Uterus (tissue), 4 donors: ENCODE results near the gene GPATCH3. TPM values are rescaled to one million over a fixed set of nuclear protein-coding genes. Genes with fewer than 3 reads are reported as not detected.

Experiments used
- DNase-seq, 2 donors: peaks; one replicate each; pipeline ENCODE4 v3.0.0-alpha.2; 2019 to 2020
- H3K27ac ChIP-seq, 2 donors: fragments of 200-600 bp; sonication (generic); 1 replicate in 1 of 2; 2 replicates in 1 of 2; pipeline ENCODE4 v1.5.1; 2016 to 2018
- H3K27me3 ChIP-seq, 2 donors: fragments of 200-600 bp; sonication (generic); one replicate each; pipeline ENCODE4 v1.5.1; 2018 to 2019; ENCODE audit warnings: control low read depth in 1 of 2
- H3K36me3 ChIP-seq, 2 donors: fragments of 200-600 bp; sonication (generic); one replicate each; pipeline ENCODE4 v1.5.1; 2019; ENCODE audit warnings: control low read depth in 1 of 2
- H3K4me1 ChIP-seq, 2 donors: fragments of 200-600 bp; sonication (generic); one replicate each; pipeline ENCODE4 v1.5.1; 2018 to 2019; ENCODE audit warnings: control low read depth in 1 of 2
- H3K4me3 ChIP-seq, 2 donors: fragments of 200-600 bp; sonication (generic); 1 replicate in 1 of 2; 2 replicates in 1 of 2; pipeline ENCODE4 v1.5.1; 2018 to 2019; ENCODE audit warnings: mild to moderate bottlenecking in 1 of 2
- H3K9me3 ChIP-seq, 2 donors: fragments of 200-600 bp; sonication (generic); one replicate each; pipeline ENCODE4 v1.5.1; 2019; ENCODE audit warnings: control low read depth in 1 of 2
- CTCF ChIP-seq, 4 experiments: fragments of 200-600 bp in 2 of 4; fragments of 450-650 bp in 2 of 4; sonication (generic) in 2 of 4; IDR thresholded peaks; one replicate each; pipeline ENCODE4 v1.5.1; 2016 to 2019; ENCODE audit warnings: antibody characterized with exemption in 4 of 4, mild to moderate bottlenecking in 2 of 4, moderate library complexity in 1 of 4
- POLR2A ChIP-seq, 2 donors: fragments of 450-650 bp; IDR thresholded peaks; one replicate each; pipeline ENCODE4 v1.6.1; 2016; ENCODE audit warnings: antibody characterized with exemption in 2 of 2, mild to moderate bottlenecking in 1 of 2, moderate library complexity in 1 of 2
- intact Hi-C: fragments of 100-400 bp; cut with DNase I; formaldehyde crosslinking; loops from one replicate; pipeline ENCODE4 v1.15.1; 2023; ENCODE audit warnings: low total_unique reads
- total RNA-seq, 4 donors: library from RNA; depleted of rRNA in 3 of 4; stranded (reverse); fragments of >200 nt in 3 of 4; gene quantifications; one replicate each; pipeline versions ENCODE4 v1.1.0 to v1.2.4, GENCODE V29; 2014 to 2023
- donor health status: DM: yes; HTN: yes; CAD: no.

Gene GPATCH3
- total RNA-seq, 4 donors from 2014 or later = 1.3 to 15.9 (median 7.0) TPM

DNA sequence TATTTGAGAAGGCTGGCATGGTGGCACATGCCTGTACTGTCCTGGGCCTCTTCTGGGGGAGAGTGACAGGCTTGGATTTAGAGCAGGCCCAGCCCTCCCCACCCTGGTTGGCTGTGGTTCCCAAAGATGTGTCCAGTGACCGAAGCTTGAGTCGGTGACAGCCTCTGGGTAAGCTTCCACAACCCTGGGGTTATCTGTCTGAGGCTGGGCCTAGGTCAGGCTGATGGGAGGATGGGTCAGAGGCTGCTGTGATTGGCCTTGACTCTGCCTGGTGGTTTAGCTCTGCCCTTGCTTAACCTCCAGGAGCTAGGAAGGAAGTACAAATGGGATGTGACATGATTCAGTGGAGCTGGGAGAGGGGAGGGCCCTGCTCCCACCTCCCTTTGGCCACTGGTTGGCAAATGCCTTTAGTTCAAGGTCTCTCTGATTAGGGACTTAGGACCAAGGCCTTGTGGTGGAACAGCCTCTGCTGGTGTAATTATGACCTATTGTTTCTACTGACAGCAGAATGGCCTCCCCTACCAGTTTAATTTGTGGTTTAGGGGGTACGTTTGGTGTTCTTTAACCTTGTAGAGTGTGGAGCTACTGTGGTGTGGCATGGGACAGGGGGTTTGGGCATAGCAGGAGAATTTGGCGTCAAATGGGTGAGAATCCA is 37.9 kb upstream of the GPATCH3 start:
- Histone ChIP-seq H3K4me3 (no peak overlapping the region), H3K27me3 (no peaks in the 10 kb centered on the region), H3K4me1 (no peaks in the 10 kb centered on the region), H3K9me3 (no peaks in the 10 kb centered on the region), H3K36me3 (no peaks in the 10 kb centered on the region), H3K27ac (no peak overlapping the region)
- DNase-seq = no peak
- intact Hi-C loops = no loop called here
- TF ChIP-seq POLR2A (IDR thresholded peaks at IDR 0.05) (no peak), CTCF (IDR thresholded peaks at IDR 0.05) (no peak)

- H3K36me3 ChIP-seq = no peaks in the 10 kb centered on the region
- no peak for TF ChIP-seq CTCF (IDR thresholded peaks at IDR 0.05)
- TF ChIP-seq POLR2A (IDR thresholded peaks at IDR 0.05) = no peak
- no peaks in the 10 kb centered on the region for H3K27me3 ChIP-seq
- no peak for DNase-seq
- no peaks in the 10 kb centered on the region for H3K9me3 ChIP-seq
- no peaks in the 10 kb centered on the region for H3K4me1 ChIP-seq
- intact Hi-C loops = no loop called here
- no peak overlapping the region for H3K4me3 ChIP-seq
- no peak overlapping the region for H3K27ac ChIP-seq
Observed at GRCh38 chr1:26936823-26937222, 36.6 kb upstream of the GPATCH3 start.

- no peak overlapping the region for H3K27ac ChIP-seq
- no peak overlapping the region for H3K4me3 ChIP-seq
- H3K36me3 ChIP-seq = no peaks in the 10 kb centered on the region
- no peaks in the 10 kb centered on the region for H3K4me1 ChIP-seq
- no peak for TF ChIP-seq POLR2A (IDR thresholded peaks at IDR 0.05)
- no peak for TF ChIP-seq CTCF (IDR thresholded peaks at IDR 0.05)
- H3K9me3 ChIP-seq = no peaks in the 10 kb centered on the region
- no peak for DNase-seq
- no peaks in the 10 kb centered on the region for H3K27me3 ChIP-seq
- intact Hi-C loops = no loop called here
Observed at GRCh38 chr1:26932531-26932930, 32.3 kb upstream of the GPATCH3 start.

- TF ChIP-seq POLR2A (IDR thresholded peaks at IDR 0.05) (no peak), CTCF (IDR thresholded peaks at IDR 0.05) (no peak)
- Histone ChIP-seq H3K4me3 (no peak overlapping the region), H3K36me3 (no peaks in the 10 kb centered on the region), H3K9me3 (no peaks in the 10 kb centered on the region), H3K27me3 (no peaks in the 10 kb centered on the region), H3K4me1 (no peaks in the 10 kb centered on the region), H3K27ac (no peak overlapping the region)
- no peak for DNase-seq
- intact Hi-C loops = no loop called here
Observed at GRCh38 chr1:26923711-26924110, 23.4 kb upstream of the GPATCH3 start.

GRCh38 chr1:26922901-26923300 is 22.6 kb upstream of the GPATCH3 start:
- no peaks in the 10 kb centered on the region for H3K4me1 ChIP-seq
- no peak for DNase-seq

More at GRCh38 chr1:26922901-26923300, 22.6 kb upstream of the GPATCH3 start:
- H3K9me3 ChIP-seq = no peaks in the 10 kb centered on the region
- no peak overlapping the region for H3K4me3 ChIP-seq
- intact Hi-C loops = no loop called here
- H3K36me3 ChIP-seq = no peaks in the 10 kb centered on the region
- no peak overlapping the region for H3K27ac ChIP-seq
- H3K27me3 ChIP-seq = no peaks in the 10 kb centered on the region
- TF ChIP-seq POLR2A (IDR thresholded peaks at IDR 0.05) = no peak
- no peak for TF ChIP-seq CTCF (IDR thresholded peaks at IDR 0.05)
